ENCODE measurements around the gene MZF1. TPM values are rescaled to one million over a fixed set of nuclear protein-coding genes. Genes with fewer than 3 reads are reported as not detected.
A peak's percentile ranks its signal among the peaks of the same experiment; 100 is the strongest.
"Not testable (repeated sequence)": the region's sequence is repeated elsewhere in the genome, so short reads cannot be mapped to it uniquely, and the experiment has no call there.

Gene MZF1
- total RNA-seq, 2 experiments from 2014 or later, result 18.1 to 19.5 TPM

DNA sequence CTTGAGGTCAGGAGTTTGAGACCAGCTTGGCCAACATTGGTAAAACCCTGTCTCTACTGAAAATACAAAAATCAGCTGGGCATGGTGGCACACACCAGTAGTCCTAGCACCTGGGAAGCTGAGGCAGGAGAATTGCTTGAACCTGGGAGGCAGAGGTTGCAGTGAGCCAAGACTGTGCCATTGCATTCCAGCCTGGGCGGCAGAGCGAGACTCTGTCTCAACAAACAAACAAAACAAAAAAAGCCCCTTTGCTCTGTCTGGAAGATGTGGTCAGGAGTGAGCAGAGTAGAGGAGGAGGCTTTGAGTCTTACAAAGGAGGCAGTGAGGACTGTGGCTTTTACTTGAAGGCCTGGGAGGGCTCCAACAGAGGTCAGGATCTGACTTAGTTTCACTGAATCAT is 4.4 kb upstream of the MZF1 start:
- not testable (repeated sequence) for H3K9me3 Mint-ChIP-seq (ENCODE audit: low read depth); H3K27me3 Mint-ChIP-seq; H3K4me3 Mint-ChIP-seq; H3K36me3 Mint-ChIP-seq; ATAC-seq; DNase-seq; H3K27ac Mint-ChIP-seq
- H3K4me1 Mint-ChIP-seq, result peaks cover 33% of the 10 kb centered on the region
- CTCF ChIA-PET, result interaction anchor here (8.3 kb wide), 1 partner anchor 58 kb away, joined by 153 read pairs; the partner anchor contains the start of gene ZBTB45

DNA sequence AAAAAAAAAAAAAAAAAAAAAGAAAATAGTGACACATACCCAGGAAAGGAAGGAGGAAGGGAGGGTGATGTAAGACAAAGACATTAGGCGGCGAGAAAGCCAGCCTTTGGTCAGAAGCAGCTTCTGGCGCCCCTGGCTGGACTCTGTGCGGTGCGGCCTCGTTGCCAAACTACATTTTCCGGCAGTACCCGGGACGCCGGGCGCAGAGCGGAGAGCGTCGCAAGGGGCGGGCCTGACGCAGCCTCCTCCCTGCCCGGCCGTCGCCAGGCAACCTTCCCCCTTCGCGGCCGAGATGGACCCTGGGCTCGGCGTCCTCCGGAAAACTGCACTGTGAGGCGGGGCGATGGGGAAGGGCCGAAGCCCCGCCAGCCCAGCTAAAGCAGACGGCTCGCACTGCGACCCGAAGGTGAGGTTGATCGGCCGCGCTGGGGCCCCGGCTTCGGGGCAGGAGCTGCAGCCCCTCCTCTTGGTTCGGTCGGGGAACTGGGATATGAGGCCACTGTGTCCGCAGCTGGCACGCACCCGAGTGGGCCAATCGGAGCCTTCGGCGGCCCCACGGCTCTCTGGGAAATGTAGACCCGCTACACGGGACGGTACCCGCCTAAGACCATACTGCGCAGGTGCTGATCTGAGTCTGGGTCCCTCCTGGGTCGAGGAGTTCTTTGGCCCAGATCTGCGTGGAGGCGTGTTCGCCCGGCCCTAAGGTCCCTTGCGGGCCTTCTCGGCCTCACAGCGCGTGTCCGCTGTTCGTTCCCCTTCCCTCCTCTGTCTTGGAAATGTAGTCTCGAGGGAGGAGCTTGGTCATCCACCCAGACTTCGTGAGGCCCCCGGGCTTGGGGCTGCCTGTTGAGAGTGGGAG is 2.3 kb upstream of the MZF1 start:
- Mint-ChIP-seq H3K27me3 (no peaks in the 10 kb centered on the region), H3K36me3 (peaks cover 4% of the 10 kb centered on the region)

DNA sequence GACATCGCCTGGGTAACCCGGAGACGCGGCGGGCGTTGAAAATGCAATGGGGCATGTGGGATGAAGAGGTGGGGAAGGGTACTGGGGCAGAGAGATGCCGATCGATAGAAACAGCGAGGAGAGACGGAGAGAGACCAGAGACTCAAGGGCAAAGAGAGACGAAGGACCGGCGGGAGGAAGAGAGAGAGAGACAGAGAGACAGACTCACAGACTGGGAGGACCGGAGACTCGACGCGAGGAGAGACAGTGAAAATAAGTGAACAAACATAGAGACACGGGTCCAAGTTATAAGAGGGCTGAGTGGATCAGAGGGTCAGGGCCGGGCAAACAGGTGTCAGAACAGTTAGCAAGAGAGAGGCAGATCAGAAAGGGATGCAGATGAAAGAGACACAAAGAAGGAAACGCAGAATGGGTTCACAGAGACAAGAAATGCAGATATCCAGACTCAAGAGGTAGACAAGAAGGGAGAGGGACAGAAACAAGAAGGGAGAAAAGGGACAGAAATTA is 576 bp upstream of the MZF1 start:
- Mint-ChIP-seq H3K27ac (peak overlapping the region; percentile 98), H3K4me1 (peaks cover 35% of the 10 kb centered on the region), H3K9me3 (ENCODE audit: low read depth) (no peaks in the 10 kb centered on the region), H3K27me3 (no peaks in the 10 kb centered on the region), H3K36me3 (peaks cover 4% of the 10 kb centered on the region), H3K4me3 (peak overlapping the region; percentile 87)
- DNase-seq, result no peak
- CTCF ChIA-PET, result interaction anchor here (3.3 to 8.3 kb wide), 2 partner anchors 54 to 60 kb away, joined by 20 to 153 read pairs; partner anchors contain the start of gene ZBTB45
- no peak for ATAC-seq

More for the DNA sequence above, 2.3 kb upstream of the MZF1 start:
- CTCF ChIA-PET, result interaction anchor here (1.0 to 8.3 kb wide), 6 partner anchors 16 to 80 kb away, joined by 3 to 153 read pairs (median 6); partner anchors contain the start of genes CHMP2A and ZBTB45
- H3K27ac Mint-ChIP-seq, result peak overlapping the region; percentile 84
- H3K9me3 Mint-ChIP-seq (ENCODE audit: low read depth), result no peaks in the 10 kb centered on the region
- ATAC-seq, result peak; percentile 46
- peak; percentile 91 for DNase-seq
- H3K4me1 Mint-ChIP-seq, result peaks cover 37% of the 10 kb centered on the region
- H3K4me3 Mint-ChIP-seq, result peak overlapping the region; percentile 82

DNA sequence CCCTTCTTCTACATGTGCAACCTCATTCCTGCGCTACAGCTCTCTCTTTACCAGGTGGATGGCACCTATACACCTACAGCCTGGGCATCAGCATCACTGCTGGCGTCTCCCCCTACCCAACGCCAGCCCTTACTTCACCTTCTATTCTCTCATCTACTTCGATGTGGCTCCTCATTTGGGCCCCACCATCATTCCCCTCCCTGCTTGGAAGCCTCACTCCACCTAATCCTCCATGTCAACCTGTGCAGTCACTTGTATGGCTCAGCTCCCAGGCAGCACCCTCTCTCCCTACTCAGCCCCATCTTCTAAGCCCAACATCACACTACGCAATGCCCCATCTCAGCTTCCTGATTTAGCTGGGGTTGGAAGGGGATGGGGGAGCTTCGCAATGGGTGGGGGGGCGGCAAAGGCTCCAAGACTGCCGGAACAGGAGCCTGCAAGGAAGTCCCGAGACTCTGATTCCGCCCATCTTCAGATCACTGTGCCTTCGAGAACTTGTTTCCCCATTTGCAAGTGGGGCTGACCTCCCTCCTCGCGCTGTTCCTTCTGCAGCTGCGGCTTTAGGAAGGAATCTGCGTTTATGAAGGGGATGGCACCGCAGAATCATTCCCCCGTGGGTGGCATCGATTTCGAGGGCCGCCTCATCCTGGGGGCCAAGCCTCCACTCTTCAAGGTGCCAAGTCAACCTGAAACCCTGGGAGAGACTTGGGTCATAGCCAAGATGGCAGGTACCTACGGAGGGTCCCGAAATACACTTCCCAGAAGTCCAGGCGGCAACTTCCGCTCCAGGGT is 913 bp downstream of the MZF1 start:
- ATAC-seq, result no peak
- DNase-seq, result no peak
- Mint-ChIP-seq H3K27ac (peak overlapping the region; percentile 98), H3K27me3 (no peaks in the 10 kb centered on the region), H3K9me3 (ENCODE audit: low read depth) (no peaks in the 10 kb centered on the region), H3K36me3 (peaks cover 7% of the 10 kb centered on the region), H3K4me3 (peak overlapping the region; percentile 87), H3K4me1 (peaks cover 35% of the 10 kb centered on the region)
- CTCF ChIA-PET, result interaction anchor here (1.0 to 1.7 kb wide), 4 partner anchors 9 to 58 kb away, joined by 4 to 7 read pairs (median 6); partner anchors contain the start of gene ZBTB45

DNA sequence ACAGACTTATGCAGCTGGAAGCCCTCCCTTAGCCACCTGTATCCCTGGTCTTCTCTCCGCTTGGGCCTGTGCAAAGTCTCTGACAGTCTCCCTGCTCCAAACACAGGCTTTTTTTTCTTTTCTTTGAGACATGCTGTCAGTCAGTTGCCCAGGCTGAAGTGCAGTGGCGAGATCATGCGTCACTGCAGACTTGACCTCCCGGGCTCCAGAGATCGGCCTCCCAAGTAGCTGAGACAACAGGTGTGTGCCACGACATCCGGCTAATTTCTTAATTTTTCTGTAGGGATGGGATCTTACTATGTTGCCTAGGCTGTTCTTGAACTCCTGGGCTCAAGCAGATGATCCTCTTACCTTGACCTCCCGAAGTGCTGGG is 1.6 kb downstream of the MZF1 start:
- Mint-ChIP-seq H3K27me3 (no peaks in the 10 kb centered on the region), H3K27ac (peak overlapping the region; percentile 98), H3K36me3 (peaks cover 7% of the 10 kb centered on the region), H3K4me1 (peaks cover 35% of the 10 kb centered on the region), H3K9me3 (ENCODE audit: low read depth) (no peaks in the 10 kb centered on the region), H3K4me3 (peak overlapping the region; percentile 87)
- CTCF ChIA-PET, result interaction anchor here (1.0 to 1.7 kb wide), 2 partner anchors 9 to 52 kb away, joined by 4 to 7 read pairs; partner anchors contain the start of gene ZBTB45
- peak; percentile 34 for DNase-seq
- no peak for ATAC-seq

DNA sequence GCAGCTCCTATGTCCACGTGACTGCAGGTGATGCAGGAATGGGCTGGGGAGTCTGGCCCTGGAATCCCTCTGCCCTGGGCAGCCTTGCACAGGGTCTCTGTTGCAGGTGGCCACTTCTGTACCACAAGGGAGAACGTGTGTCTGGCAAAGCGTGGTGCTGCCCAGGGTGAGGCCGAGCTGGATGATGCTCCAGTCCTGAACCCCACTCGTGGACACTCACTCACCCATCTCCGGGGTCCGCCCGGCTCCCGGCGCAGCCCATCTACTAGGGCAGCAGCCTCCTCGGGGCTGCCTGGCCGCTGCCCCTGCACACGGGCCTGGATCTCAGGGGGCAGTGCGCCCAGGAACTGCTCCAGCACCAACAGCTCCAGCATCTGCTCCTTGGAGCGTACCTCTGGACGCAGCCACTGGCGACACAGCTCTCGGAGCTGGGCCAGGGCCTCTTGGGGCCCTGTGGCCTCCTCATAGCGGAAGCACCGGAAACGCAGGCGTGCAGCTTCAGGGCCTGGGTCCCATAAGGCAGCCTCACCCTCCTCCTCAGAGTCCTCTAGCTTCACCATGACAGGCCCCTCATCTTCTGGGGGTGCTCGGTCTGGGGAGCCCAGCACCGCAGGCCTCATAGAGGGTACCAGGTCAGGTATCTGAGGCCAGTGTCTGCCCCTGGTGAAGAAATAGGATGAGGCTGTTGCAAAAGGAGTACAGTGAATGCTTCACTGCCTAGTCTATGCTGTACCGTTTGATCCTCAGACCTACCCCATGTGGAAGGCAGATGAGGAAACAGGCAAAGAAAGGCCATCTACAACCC is 2.2 kb downstream of the MZF1 start:
- Mint-ChIP-seq H3K4me3 (no peak overlapping the region), H3K27ac (no peak overlapping the region), H3K9me3 (ENCODE audit: low read depth) (no peaks in the 10 kb centered on the region), H3K4me1 (peaks cover 34% of the 10 kb centered on the region), H3K36me3 (peaks cover 7% of the 10 kb centered on the region), H3K27me3 (no peaks in the 10 kb centered on the region)
- peak; percentile 39 for DNase-seq
- CTCF ChIA-PET, result interaction anchor here (1.0 kb wide), 1 partner anchor 8 kb away, joined by 4 read pairs; no protein-coding TSS in a partner anchor
- no peak for ATAC-seq

- Mint-ChIP-seq H3K36me3 (peaks cover 7% of the 10 kb centered on the region), H3K4me1 (peaks cover 32% of the 10 kb centered on the region), H3K9me3 (ENCODE audit: low read depth) (no peaks in the 10 kb centered on the region), H3K27ac (no peak overlapping the region), H3K27me3 (no peaks in the 10 kb centered on the region), H3K4me3 (no peak overlapping the region)
- CTCF ChIA-PET, result no interaction called here
- DNase-seq (peak; percentile 40), ATAC-seq (no peak)
Observed at GRCh38 chr19:58569943-58570670, 3.0 kb downstream of the MZF1 start.

GRCh38 chr19:58569191-58569942 is 3.8 kb downstream of the MZF1 start:
- no peaks in the 10 kb centered on the region for H3K9me3 Mint-ChIP-seq (ENCODE audit: low read depth)
- H3K4me1 Mint-ChIP-seq, result peaks cover 32% of the 10 kb centered on the region
- H3K27me3 Mint-ChIP-seq, result no peaks in the 10 kb centered on the region
- H3K36me3 Mint-ChIP-seq, result peaks cover 8% of the 10 kb centered on the region
- CTCF ChIA-PET, result no interaction called here
- ATAC-seq (no peak), DNase-seq (no peak)
- no peak overlapping the region for H3K4me3 Mint-ChIP-seq
- H3K27ac Mint-ChIP-seq, result no peak overlapping the region

DNA sequence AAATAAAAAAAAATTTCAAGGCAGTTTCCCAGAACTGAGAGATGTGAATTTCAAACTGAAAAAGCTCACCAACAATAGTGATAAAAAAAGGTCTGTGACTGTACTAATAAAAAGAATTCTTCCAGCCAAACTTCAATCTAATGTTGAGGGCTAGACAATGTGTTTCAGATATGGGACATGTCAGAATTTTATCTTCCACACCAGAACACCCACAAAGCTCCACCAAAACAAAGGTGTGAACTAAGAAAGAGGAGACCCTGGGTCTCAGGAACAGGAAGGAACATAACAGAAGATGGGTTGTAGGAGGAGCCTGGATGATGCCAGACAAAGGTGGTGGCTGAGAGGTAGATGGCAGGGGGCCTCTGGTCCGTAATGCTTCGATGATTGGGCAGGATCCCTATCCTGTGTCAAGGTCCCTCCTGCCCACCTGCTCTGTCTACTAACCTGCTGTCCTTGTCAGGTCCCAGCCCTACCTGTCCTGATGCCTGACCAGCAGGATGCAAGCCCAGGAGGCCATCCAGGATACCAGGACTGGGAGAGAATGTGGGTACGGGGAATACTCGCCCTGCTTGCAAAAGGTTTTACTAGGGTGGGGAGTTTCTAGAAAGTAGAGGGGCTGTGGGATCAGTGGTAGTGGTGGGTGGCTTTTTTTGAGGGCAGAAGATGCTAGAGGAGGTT is 4.5 kb downstream of the MZF1 start:
- DNase-seq (no peak), ATAC-seq (no peak)
- Mint-ChIP-seq H3K4me1 (peaks cover 33% of the 10 kb centered on the region), H3K36me3 (peaks cover 8% of the 10 kb centered on the region), H3K27ac (no peak overlapping the region), H3K27me3 (no peaks in the 10 kb centered on the region), H3K9me3 (ENCODE audit: low read depth) (no peaks in the 10 kb centered on the region), H3K4me3 (no peak overlapping the region)
- CTCF ChIA-PET, result no interaction called here

GRCh38 chr19:58566989-58567388 is 6.1 kb downstream of the MZF1 start:
- H3K9me3 Mint-ChIP-seq (ENCODE audit: low read depth), result no peaks in the 10 kb centered on the region
- H3K27ac Mint-ChIP-seq, result no peak overlapping the region
- H3K4me1 Mint-ChIP-seq, result peaks cover 39% of the 10 kb centered on the region
- H3K36me3 Mint-ChIP-seq, result peaks cover 6% of the 10 kb centered on the region
- H3K4me3 Mint-ChIP-seq, result no peak overlapping the region
- no peak for ATAC-seq
- no peak for DNase-seq
- CTCF ChIA-PET, result interaction anchor here (0.9 to 1.7 kb wide), 2 partner anchors 47 to 53 kb away, joined by 3 to 8 read pairs; partner anchors contain the start of gene ZBTB45
- H3K27me3 Mint-ChIP-seq, result no peaks in the 10 kb centered on the region

GRCh38 chr19:58563823-58564222 is 9.3 kb downstream of the MZF1 start:
- ATAC-seq (no peak), DNase-seq (no peak)
- H3K27ac Mint-ChIP-seq, result peak overlapping the region; percentile 94
- CTCF ChIA-PET, result interaction anchor here (1.7 to 8.6 kb wide), 2 partner anchors 37 to 44 kb away, joined by 3 to 49 read pairs; partner anchors contain the start of gene ZBTB45
- H3K9me3 Mint-ChIP-seq (ENCODE audit: low read depth), result no peaks in the 10 kb centered on the region
- H3K4me1 Mint-ChIP-seq, result peaks cover 58% of the 10 kb centered on the region
- H3K27me3 Mint-ChIP-seq, result no peaks in the 10 kb centered on the region
- H3K36me3 Mint-ChIP-seq, result peaks cover 4% of the 10 kb centered on the region
- H3K4me3 Mint-ChIP-seq, result peak overlapping the region; percentile 82
